ENCODE data around the gene FBXO10. TPM values are rescaled to one million over a fixed set of nuclear protein-coding genes. Genes with fewer than 3 reads are reported as not detected.

FBXO10 gene
- total and polyA plus RNA-seq, 2 of the 8 experiments (the other 6 are each of a cell fraction or from before 2014, with no cell fraction given), result 13.1 to 13.9 TPM

GRCh38 chr9:37619806-37620205 lies 43.6 kb upstream of the FBXO10 start (continued):
- TF ChIP-seq JUND (IDR thresholded peaks at IDR 0.05; ENCODE audit: low read length), result no peak
- no peak for TF ChIP-seq JUN (IDR thresholded peaks at IDR 0.05; ENCODE audit: low read depth, low read length)
- no peak for TF ChIP-seq SIRT6 (IDR thresholded peaks at IDR 0.05; ENCODE audit: low read length)
